HepG2 (cell line): Measurements from ENCODE around the gene RPGRIP1. TPM values are rescaled to one million over a fixed set of nuclear protein-coding genes. Genes with fewer than 3 reads are reported as not detected.

Experiments used
- BRF2 ChIP-seq: sonication (generic); formaldehyde crosslinking; IDR thresholded peaks from 2 replicates; pipeline ENCODE4 v1.8.1; 2022; ENCODE audit warnings: mild to moderate bottlenecking, missing genetic modification reagents
- CENPT ChIP-seq: sonication (generic); formaldehyde crosslinking; IDR thresholded peaks from 2 replicates; pipeline ENCODE4 v1.8.0; 2022; ENCODE audit warnings: low read depth, mild to moderate bottlenecking, moderate library complexity, missing genetic modification reagents
- HMGA1 ChIP-seq: sonication (generic); formaldehyde crosslinking; conservative IDR thresholded peaks from 2 replicates; pipeline ENCODE4 v1.4.0; 2020; ENCODE audit warnings: missing genetic modification reagents
- IRX3 ChIP-seq: sonication (generic); formaldehyde crosslinking; IDR thresholded peaks from 2 replicates; pipeline ENCODE4 v1.8.1; 2023; ENCODE audit warnings: mild to moderate bottlenecking, low read depth, missing genetic modification reagents, borderline replicate concordance
- POLR2G ChIP-seq: fragments of 200-400 bp; formaldehyde crosslinking; IDR thresholded peaks from 2 replicates; pipeline ENCODE4 v1.6.1; 2018; ENCODE audit warnings: mild to moderate bottlenecking, low read depth, low read length, moderate library complexity
- SUZ12 ChIP-seq: fragments of 150-350 bp; IDR thresholded peaks from 2 replicates; pipeline ENCODE4 v1.6.1; 2014; ENCODE audit warnings: low read depth, low read length
- TSC22D2 ChIP-seq: sonication (generic); formaldehyde crosslinking; IDR thresholded peaks from 2 replicates; pipeline ENCODE4 v1.5.1; 2020; ENCODE audit warnings: missing genetic modification reagents, mild to moderate bottlenecking, borderline replicate concordance
- UBTF ChIP-seq: sonication (generic); formaldehyde crosslinking; IDR thresholded peaks from 2 replicates; pipeline ENCODE4 v1.4.0; 2020; ENCODE audit warnings: mild to moderate bottlenecking, missing genetic modification reagents
- YEATS4 ChIP-seq: sonication (generic); formaldehyde crosslinking; IDR thresholded peaks from 2 replicates; pipeline ENCODE4 v1.4.0; 2020; ENCODE audit warnings: missing genetic modification reagents, borderline replicate concordance
- ZBTB10 ChIP-seq: sonication (generic); formaldehyde crosslinking; IDR thresholded peaks from 2 replicates; pipeline ENCODE4 v1.4.0; 2020; ENCODE audit warnings: missing genetic modification reagents, borderline replicate concordance
- ZMAT5 ChIP-seq: sonication (generic); formaldehyde crosslinking; IDR thresholded peaks from 2 replicates; pipeline ENCODE4 v1.5.0; 2020; ENCODE audit warnings: mild to moderate bottlenecking, low read depth, missing genetic modification reagents, borderline replicate concordance
- ZNF350 ChIP-seq: sonication (generic); formaldehyde crosslinking; IDR thresholded peaks from 2 replicates; pipeline ENCODE4 v1.4.0; 2020; ENCODE audit warnings: mild to moderate bottlenecking, low read depth, missing genetic modification reagents, borderline replicate concordance
- ZNF674 ChIP-seq: sonication (generic); formaldehyde crosslinking; IDR thresholded peaks from 2 replicates; pipeline ENCODE4 v1.5.0; 2020; ENCODE audit warnings: low read depth, mild to moderate bottlenecking, missing genetic modification reagents
- ZNF747 ChIP-seq: sonication (generic); formaldehyde crosslinking; IDR thresholded peaks from 2 replicates; pipeline ENCODE4 v1.8.1; 2023; ENCODE audit warnings: missing genetic modification reagents, mild to moderate bottlenecking, borderline replicate concordance
- ZNF788 ChIP-seq: sonication (generic); formaldehyde crosslinking; IDR thresholded peaks from 2 replicates; pipeline ENCODE4 v1.5.0; 2020; ENCODE audit warnings: mild to moderate bottlenecking, missing genetic modification reagents, borderline replicate concordance
- ZNF792 ChIP-seq: IDR thresholded peaks from 2 replicates; pipeline ENCODE4 v1.6.1; 2016
- ZNF816 ChIP-seq: sonication (generic); formaldehyde crosslinking; IDR thresholded peaks from 2 replicates; pipeline ENCODE4 v1.8.0; 2022; ENCODE audit warnings: missing genetic modification reagents, mild to moderate bottlenecking, borderline replicate concordance
- ZNF883 ChIP-seq: sonication (generic); formaldehyde crosslinking; IDR thresholded peaks from 2 replicates; pipeline ENCODE4 v1.5.1; 2020; ENCODE audit warnings: mild to moderate bottlenecking, missing genetic modification reagents; ENCODE audit errors: not compliant biosample characterization
- polyA plus RNA-seq, 8 experiments: library from polyadenylated mRNA; depleted of rRNA in 3 of 8; stranded (reverse) in 7 of 8; unstranded in 1 of 8; fragments of >200 nt; fragmentation: Illumina TruSeq in 4 of 8; extraction: Trizol in 4 of 8; gene quantifications; 2 replicates each; pipeline versions ENCODE4 v1.2.1 to v1.2.3, GENCODE V29; 2011 to 2016; ENCODE audit warnings: low read depth in 4 of 8, missing spikeins in 1 of 8, mixed read lengths in 1 of 8; ENCODE audit not compliant: insufficient read depth in 1 of 8
- total RNA-seq, 5 experiments: library from RNA; depleted of rRNA; stranded (reverse); fragments of >200 nt; fragmentation: Illumina TruSeq; extraction: Trizol; gene quantifications; 2 replicates each; pipeline ENCODE4 v1.2.3, GENCODE V29; 2016; ENCODE audit warnings: low read depth in 1 of 5

Gene RPGRIP1
- total and polyA plus RNA-seq, 2 of the 13 experiments (the other 11 are each of a cell fraction or from before 2014, with no cell fraction given): 0.13 to 1.1 TPM

- TF ChIP-seq ZNF816 (CRISPR knock-in tag) (0 out of 2 replicates have a peak, but pooled peaks have one; percentile 79), ZNF792 (CRISPR knock-in tag) (no peak), POLR2G (no peak; the same call in 1 of the 2 replicates), TSC22D2 (CRISPR knock-in tag) (0 out of 2 replicates have a peak, but pooled peaks have one; percentile 29), YEATS4 (CRISPR knock-in tag) (no peak), CENPT (CRISPR knock-in tag) (no peak), IRX3 (CRISPR knock-in tag) (0 out of 2 replicates have a peak, but pooled peaks have one; percentile 53), ZNF788 (CRISPR knock-in tag) (no peak), UBTF (CRISPR knock-in tag) (no peak), ZNF350 (CRISPR knock-in tag) (0 out of 2 replicates have a peak, but pooled peaks have one; percentile 30), ZNF674 (CRISPR knock-in tag) (no peak), ZMAT5 (CRISPR knock-in tag) (no peak), HMGA1 (CRISPR knock-in tag) (no peak), ZNF747 (CRISPR knock-in tag) (no peak), SUZ12 (no peak), BRF2 (no peak), ZBTB10 (no peak), ZNF883 (CRISPR knock-in tag) (no peak)
- TF ChIP-seq, all 625 proteins: peak for 20
Observed at GRCh38 chr14:21258005-21258888, 21.6 kb upstream of the RPGRIP1 start (continued).
